Astrocyte (in vitro differentiated cells and primary cell): ENCODE data around the gene KLHL10.

Experiments
- CTCF ChIP-seq: IDR thresholded peaks from 2 replicates; pipeline ENCODE4 v1.5.1; 2011; ENCODE audit warnings: low read depth, mild to moderate bottlenecking, inconsistent platforms, low read length, moderate library complexity; ENCODE audit not compliant: insufficient read depth
- EZH2 ChIP-seq: IDR thresholded peaks from 2 replicates; pipeline ENCODE4 v1.6.1; 2012; ENCODE audit warnings: mild to moderate bottlenecking, low read length, inconsistent platforms; ENCODE audit not compliant: insufficient read depth

- TF ChIP-seq CTCF, result no peak
- TF ChIP-seq EZH2, result no peak
Observed at GRCh38 chr17:41844971-41845370, 7.3 kb downstream of the KLHL10 start.
